ENCODE measurements around the gene ZNF507. TPM values are rescaled to one million over a fixed set of nuclear protein-coding genes. Genes with fewer than 3 reads are reported as not detected.
"Not testable (repeated sequence)": the region's sequence is repeated elsewhere in the genome, so short reads cannot be mapped to it uniquely, and the experiment has no call there.

ZNF507 gene
- polyA plus RNA-seq, 1 donor, result 16.3 TPM

DNA sequence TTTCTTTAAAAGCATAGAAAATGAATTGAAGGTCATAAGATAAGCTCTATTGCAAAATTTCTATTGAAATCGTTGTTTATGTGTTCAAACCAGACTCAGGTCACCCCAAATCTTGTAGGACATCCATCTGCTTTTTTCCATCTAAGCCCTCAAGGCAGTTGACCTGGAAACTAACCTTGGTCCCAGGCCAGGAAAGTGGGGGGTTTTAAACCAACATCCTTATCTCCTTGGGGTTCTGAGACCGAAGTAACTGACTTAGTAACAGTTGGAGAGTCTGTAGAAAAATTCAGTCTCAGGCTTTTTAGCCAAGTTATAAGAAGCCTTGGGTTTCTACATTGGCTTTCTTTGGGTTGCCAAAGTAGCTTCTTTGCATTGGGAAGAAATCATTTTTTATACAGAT, 23.4 kb downstream of the ZNF507 start:
- DNase-seq (ENCODE audit: low read depth), result no peak

DNA sequence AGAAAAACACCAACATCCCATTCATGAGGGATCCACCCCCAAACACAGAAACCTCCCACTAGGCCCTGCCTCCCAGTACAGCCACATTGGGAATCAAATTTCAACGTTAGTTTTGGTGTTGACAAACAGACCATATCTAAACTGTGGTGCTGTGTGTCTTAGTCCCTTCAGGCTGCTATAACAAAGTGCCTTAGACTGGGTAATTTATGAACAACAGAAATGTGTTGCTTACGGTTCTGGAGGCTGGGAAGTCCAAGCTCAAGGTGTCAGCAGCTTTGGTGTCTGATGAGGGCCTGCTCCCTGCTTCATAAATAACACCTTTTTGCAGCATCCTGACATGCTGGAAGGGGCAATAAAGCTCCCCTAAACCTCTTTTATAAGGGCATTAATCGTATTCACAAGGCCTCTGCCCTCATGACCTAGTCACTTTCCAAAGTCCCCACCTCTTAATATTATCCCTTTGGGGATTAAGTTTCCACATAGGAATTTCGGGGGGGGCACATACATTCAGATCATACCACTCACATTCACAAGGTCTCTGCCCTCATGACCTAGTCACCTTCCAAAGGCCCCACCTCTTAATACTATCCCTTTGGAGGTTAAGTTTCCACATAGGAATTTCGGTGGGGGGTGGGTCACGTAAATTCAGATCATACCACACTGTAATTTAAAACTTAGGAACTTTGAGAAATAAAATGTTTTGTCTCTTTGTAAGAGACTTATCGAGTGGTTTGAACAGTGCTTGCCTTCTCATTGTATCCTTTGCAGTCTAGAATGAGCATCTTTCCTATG, 27.5 kb downstream of the ZNF507 start:
- no peak for DNase-seq (ENCODE audit: low read depth)

DNA sequence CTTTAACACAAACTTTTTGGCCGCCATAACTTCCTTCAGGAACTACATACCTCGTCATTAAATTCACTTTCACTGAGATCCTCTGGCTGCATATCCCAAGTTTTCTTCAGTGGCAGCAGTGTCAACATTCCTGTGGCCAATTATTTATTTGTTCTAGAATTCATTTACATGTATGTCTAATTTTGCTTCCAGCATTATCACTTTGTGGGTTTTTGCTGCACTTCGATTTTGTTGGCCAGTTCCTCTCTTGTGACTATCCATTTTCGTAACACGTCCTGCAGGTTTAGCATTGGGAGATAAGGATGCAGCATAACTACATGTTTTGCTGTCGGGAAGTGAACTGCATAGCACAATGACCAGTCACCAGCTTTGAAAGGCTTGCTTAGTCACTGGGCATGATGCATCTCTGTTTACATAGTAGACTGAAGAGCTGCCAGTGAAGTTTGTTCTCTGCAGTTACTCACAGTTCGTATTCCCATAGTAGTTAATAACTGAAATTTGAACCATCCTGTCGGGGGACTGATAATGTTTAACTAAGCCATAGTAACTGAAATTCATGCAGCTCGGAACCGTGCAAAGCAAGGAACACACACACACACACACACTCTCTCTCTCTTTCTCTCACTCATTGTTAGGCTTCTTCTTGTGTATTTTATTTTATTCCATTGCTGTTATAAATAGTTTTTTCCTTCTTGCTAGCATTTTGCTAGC, 28.3 kb downstream of the ZNF507 start:
- no peak for DNase-seq (ENCODE audit: low read depth)

- not testable (repeated sequence) for DNase-seq (ENCODE audit: low read depth)
Measured at GRCh38 chr19:32374362-32374761, 29.0 kb downstream of the ZNF507 start.

- DNase-seq (ENCODE audit: low read depth), result not testable (repeated sequence)
Measured at GRCh38 chr19:32377088-32377487, 31.7 kb downstream of the ZNF507 start.

GRCh38 chr19:32380269-32380668, 34.9 kb downstream of the ZNF507 start:
- DNase-seq (ENCODE audit: low read depth), result no peak

GRCh38 chr19:32387701-32388392, 42.4 kb downstream of the ZNF507 start:
- DNase-seq (ENCODE audit: low read depth), result no peak

GRCh38 chr19:32388393-32388855, 43.0 kb downstream of the ZNF507 start:
- DNase-seq (ENCODE audit: low read depth), result no peak

DNA sequence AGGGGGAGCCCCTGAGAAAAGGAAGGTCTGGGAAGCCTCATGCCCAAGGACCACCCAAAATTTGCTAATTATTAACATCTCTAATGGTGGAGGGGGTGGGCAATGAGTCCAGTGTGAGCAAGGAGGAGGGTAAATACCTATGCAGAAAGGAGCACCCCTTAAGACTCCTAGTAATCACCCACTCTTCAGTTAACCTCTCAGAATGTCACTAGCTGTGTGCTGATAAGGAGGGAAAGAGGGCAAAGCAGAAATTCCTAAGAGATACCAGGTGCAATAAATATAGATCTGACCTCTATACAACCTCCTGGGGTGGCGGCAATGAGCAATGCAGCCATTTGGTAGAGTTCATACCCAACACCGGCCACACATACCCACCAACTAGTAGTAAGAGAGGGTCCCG, 47.5 kb downstream of the ZNF507 start:
- no peak for DNase-seq (ENCODE audit: low read depth)

GRCh38 chr19:32396046-32396652, 50.7 kb downstream of the ZNF507 start:
- DNase-seq (ENCODE audit: low read depth), result no peak

GRCh38 chr19:32397671-32398101, 52.3 kb downstream of the ZNF507 start:
- DNase-seq (ENCODE audit: low read depth), result no peak

DNA sequence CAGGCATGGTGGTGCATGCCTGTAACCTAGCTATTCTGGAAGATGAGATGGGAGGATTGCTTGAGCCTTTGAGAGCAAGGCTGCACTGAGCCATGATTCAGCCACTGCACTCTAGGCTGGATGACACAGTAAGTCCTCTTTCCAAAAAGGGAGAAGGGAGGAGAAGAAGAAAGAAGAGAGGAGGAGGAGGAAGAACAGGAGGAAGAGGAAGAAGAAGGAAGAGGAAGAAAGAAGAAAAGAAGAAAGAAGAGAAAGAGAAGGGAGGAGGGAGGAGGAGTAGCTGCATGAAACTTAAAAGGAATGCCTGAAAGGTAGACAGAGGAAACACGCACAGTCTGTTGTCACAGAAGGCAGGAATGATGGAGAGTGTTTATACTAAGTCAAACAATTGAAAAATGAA, 56.6 kb downstream of the ZNF507 start:
- no peak for DNase-seq (ENCODE audit: low read depth)

DNA sequence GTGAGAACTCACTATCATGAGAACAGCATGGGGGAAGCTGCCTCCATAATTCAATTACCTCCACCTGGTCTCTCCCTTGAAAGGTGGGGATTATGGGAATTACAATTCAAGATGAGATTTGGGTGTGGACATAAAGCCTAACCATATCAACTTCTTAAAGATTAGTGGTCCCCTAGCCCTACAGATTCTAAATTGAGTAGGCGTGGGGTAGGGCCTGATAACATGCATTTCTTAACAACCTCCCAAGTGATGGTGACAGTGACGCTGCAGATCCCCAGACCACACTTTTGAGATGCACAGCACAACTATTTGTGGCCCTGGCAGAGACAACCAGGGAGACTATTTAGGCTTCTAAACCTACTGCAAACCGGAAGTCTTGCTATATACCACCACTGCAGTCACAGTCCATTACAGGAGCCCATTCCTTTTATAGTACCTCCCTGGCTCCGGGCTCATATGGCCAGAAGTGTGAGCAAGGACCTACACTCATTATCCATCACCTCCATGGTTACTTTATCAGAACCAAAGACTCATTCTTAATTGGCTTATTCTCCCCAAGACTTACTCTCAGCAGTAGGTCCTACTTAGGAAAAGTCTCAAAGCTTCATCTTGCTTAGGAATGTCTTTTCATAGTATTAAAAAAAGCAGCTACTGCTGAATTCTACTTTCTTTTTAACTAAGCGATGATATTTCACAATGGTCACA, 58.0 kb downstream of the ZNF507 start:
- DNase-seq (ENCODE audit: low read depth), result no peak

GRCh38 chr19:32404213-32404932, 59.0 kb downstream of the ZNF507 start:
- DNase-seq (ENCODE audit: low read depth), result no peak

DNA sequence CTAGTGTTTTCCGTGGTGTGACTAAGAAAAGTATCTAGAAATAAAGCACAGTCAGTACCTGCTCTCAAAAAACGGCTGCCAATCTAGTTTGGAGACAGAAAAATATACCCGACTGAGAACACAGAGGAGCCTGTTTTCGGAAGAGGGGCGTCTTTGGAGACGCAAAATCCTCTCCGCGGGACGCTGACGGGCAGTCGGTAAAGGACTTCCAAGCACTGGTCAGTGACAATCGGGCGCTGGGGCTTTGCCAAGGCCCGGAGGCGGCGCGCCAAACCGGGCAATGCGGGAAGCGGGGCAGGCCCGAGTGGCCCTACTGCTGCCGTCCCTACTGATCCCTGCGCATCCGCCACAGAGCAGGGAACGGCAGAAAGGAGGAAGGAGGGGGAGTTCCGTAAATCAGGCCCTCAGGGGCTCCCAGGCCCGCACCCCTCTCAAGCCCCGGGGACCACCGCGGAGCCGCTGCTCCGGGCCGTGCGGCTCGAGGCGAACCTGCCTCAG, 59.6 kb downstream of the ZNF507 start:
- no peak for DNase-seq (ENCODE audit: low read depth)

- peak; percentile 84 for DNase-seq (ENCODE audit: low read depth)
Measured at GRCh38 chr19:32405431-32406160, 60.2 kb downstream of the ZNF507 start, which contains the start of gene DPY19L3. TSS of gene DPY19L3 (plus strand) at chr19:32405770. CDS start at chr19:32408254, 2,484 bp downstream.

DNA sequence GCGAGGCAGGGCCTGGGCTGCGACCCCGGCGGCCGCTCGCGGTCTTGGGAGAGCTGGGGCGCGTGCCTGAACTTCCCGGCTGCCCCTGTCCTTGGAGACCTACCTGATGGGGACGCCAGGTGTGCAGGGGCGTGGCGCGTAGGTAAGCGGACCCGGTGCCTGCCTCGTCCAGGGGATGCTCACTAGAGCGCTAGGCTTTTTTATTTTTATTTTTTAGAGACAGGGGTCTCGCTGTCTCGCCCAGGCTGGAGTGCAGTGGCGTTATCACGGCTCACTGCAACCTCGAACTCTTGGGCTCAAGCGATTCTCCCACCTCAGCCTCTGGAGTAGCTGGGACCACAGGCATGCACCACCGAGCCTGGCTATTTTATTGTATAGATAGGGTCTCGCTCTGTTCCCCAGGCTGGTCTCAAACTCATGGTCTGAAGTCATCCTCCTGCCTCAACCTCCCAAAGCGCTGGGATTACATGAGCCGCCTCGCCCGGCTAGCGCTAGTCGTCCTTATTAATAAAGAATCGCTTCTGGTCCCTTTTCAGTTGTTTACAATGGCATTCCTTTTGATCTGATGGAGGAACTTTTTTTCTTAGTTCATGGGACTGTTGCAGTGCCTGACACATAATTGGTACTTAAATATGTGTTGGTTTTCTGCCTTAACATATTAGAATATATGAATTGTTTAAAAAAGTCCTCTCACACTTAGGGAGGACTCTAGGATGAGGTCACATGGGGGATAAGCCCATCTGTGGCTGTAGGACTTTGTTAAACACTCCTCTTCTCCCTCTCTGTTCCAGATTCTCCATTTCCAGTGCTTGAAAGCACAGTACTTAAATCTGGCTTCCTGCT, 61.0 kb downstream of the ZNF507 start:
- no peak for DNase-seq (ENCODE audit: low read depth)
